ENCODE measurements around the gene CFAP99.

CFAP99 gene

GRCh38 chr4:2445130-2445529 is 26.4 kb downstream of the CFAP99 start:
- DNase-seq = no peak

- DNase-seq = no peak
Observed at GRCh38 chr4:2445571-2445970, 26.8 kb downstream of the CFAP99 start.

DNA sequence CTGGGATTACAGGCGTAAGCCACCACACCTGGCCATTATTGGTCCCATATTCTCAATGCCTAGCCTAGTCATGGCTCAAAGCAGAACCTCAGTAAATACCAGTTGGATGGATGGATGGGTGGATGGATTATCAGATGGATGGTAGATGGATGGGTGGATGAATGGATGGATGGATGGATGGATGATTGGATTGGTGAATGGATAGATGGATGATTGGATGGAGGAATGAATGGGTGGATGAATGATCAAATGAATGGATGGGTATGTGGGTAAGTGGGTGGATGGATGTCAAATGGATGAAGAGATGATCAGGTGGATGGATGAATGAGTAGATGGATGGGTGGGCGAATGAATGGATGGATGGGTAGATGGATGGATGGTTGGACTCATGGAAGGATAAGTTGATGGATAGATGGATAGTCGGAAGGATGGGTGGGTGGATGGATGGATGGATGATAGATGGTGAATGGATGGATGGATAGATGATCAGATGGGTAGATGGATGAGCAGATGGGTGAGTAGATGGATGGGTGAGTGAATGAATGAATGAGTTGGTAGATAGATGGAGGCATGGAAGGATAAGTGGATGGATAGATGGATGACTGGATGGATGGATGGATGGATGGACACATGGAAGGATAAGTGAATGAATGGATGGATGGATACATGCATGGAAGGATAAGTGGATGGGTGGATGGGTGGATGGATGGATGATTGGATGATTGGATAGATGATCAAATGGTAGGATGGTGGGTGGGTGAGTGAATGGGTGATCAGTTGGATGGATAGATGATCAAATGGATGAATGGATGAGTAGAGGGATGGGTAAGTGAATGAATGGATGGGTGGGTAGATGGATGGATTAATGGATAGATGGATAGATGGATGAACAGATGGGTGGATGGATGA is 28.2 kb downstream of the CFAP99 start:
- no peak for DNase-seq

GRCh38 chr4:2448589-2448988 is 29.8 kb downstream of the CFAP99 start:
- no peak for DNase-seq

GRCh38 chr4:2449051-2449450 is 30.3 kb downstream of the CFAP99 start:
- DNase-seq = no peak

- no peak for DNase-seq
Observed at GRCh38 chr4:2449511-2450392, 31.0 kb downstream of the CFAP99 start.

DNA sequence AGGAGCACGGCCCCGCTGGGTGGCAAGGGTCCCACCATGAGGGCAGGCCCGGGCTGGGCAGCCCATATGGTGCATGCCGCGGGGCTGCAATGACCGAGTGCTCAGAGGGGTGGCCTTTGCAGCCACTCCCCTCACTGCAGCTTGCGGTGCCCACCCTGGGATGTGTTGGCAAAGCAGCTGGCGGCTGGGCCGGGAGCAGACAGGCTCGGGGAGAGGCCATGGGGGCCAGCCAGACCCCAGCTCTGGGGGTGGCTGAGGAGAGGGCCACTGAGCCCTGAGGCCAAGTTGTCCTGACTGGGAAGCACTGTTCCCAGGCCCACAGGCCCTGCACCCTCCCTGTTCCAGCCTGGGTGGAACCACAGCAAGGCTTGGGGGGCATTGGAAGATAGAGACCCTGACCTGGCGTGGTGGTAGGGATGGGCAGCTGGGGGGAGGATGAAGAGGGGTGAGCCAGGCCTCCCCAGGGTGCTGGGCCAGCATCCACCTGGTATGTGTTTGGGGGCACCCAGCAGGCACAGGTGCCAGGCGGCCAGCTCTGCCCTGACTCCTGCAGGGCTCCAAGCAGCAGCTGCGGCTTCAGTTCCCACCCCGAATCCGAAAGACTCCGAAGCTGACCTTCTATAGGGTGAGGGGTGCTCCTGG is 31.8 kb downstream of the CFAP99 start:
- DNase-seq = no peak

- no peak for DNase-seq
Observed at GRCh38 chr4:2451036-2451520, 32.3 kb downstream of the CFAP99 start.

DNA sequence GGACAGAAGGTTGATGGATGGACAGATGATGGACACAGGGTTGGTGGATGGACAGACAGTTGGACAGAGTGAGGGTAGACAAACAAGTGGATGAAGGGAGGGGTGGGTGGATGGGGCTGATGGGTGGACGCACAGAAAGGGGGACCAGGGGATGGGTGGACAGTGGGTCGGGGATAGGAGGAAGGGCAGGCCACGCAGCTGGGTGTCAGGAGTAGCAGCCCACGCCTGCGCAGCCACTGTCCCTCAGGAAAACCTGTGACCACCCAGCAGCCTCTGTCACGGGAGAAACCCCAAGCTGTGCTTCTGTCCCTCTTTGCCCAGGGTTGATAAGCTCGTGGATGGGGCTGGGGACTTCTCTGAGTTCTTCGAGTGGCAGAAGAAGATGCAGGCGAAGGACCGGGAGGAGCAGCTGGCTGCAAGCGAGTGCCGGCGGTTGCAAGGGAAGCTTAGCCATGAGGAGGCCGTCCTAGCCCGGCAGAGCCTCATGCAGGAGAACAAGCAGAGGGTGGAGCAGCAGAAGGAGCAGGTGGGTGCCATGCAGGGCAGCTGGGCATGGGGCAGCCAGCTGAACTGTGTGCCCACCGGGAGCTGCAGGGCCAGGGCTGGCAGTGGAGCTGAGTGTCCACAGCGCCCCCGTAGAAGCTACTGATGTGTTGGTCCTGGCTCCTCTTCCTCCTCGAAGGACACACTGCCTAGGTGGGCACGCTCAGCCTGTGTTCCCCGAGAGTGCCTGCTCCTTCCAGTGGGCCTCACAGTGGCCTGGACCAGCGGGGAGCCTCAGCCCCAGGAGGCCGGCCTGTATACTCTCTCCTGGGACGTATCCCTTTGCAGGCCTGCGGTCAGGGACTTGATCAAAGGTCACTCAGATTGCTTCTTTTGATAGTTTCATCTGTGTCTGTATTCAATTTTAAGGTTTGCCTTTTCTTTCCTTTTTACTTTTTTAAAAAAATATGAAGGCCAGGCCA is 33.3 kb downstream of the CFAP99 start:
- no peak for DNase-seq

DNA sequence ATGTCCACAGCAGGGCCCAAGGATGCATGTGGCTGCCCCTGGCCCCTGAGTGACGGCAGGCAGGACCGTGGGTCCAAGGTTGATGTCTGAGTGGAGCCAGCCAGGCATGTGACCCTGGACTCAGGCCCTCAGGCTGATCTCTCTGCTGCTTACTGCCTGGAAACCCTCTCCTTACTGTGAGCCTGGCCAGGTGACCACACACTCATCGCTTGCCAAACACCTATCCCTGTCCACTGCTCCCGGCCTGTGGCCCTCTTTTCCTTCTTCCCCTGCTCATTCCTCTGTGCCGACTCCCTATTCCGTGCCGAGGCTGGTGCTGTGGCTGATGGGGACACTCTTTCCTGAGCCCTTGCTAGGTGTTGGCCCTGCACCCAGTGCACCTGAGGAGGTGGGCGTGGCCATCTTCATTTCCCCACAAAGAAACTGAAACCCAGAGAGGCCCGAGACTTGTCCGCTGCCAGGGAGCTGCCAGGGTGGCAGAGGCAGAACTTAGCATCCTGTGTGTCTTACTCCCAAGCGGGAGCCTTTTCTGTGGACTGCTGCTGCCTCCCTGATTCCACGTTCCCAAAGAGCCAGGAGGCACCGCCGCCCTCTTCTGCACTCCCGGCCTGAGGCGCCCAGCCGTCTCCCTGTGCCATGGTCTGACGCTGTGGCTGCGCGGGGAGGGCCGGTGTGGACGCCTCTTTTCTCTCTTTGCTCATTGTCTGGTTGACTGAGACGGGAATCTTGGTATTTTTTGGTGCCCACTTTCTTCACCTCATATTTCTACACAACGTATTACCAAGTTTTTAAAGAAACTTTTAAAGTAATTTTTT is 38.9 kb downstream of the CFAP99 start:
- DNase-seq = no peak

GRCh38 chr4:2458546-2459491 is 40.1 kb downstream of the CFAP99 start:
- DNase-seq = no peak

GRCh38 chr4:2459589-2460349 is 41.0 kb downstream of the CFAP99 start:
- DNase-seq = no peak

- no peak for DNase-seq
Observed at GRCh38 chr4:2461246-2461960, 42.6 kb downstream of the CFAP99 start.

- DNase-seq = peak in 38 of 51 donors; percentile 14 to 80 (median 58)
Observed at GRCh38 chr4:2462218-2462991, 43.6 kb downstream of the CFAP99 start.

DNA sequence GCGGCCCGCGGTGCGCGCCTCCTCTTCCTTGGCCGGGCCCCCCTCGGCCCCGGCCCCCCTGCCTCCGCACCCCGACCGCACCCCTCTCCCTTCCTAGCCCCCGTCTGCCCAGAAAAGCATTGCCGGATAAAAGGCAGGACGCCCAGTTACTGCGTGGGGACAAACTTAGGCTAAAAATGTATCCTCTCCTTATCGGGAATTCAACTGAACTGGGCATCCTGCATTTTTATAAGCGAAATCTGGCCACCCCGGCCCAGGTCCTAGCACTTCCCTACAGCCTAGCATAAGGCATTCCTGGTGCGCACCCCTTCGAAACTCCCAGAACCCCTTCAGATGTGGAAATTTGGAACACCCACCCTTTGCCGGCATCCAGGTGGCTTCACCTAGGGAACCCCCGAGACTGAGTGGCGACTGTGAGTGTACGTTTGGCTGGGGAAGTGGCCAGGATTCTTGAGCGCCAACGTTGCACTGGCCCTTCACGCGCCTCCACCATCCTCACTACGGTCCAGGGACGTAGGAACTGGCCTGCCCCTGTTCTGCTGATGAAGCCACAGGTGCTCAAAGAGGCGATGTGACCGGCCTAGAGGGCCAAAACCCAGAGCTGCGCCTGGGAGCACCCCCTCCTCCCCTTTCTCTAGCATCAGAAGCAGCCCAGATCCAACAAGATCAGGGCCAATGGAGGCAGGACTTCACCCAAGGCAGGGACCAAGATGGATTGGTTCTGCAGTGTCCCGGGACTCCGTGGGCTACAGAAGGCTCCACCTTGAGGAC is 44.4 kb downstream of the CFAP99 start:
- DNase-seq = no peak

Measured in hypothalamus (tissue), 51 donors.